H1 (cell line): ENCODE results near the gene RNF220. TPM values are rescaled to one million over a fixed set of nuclear protein-coding genes. Genes with fewer than 3 reads are reported as not detected.

Experiments used
- CTCF ChIA-PET: fragments of 300-600 bp; sonication (Branson Sonifier 250); formaldehyde crosslinking; loops from one replicate; lab custom pipeline; 2021; ENCODE audit not compliant: partially characterized antibody; lab: Charles Lee
- POLR2A ChIA-PET: fragments of 300-600 bp; sonication (Branson Sonifier 250); formaldehyde crosslinking; loops from one replicate; lab custom pipeline; 2021; ENCODE audit warnings: inconsistent platforms; ENCODE audit not compliant: partially characterized antibody; lab: Charles Lee
- DNase-seq, 2 experiments: peaks; one replicate each; pipeline versions ENCODE4 v3.0.0 to v3.0.0-alpha.2; 2010 to 2022; ENCODE audit warnings: low spot score in 2 of 2, low read depth in 1 of 2, mixed read lengths in 1 of 2
- FAIRE-seq: peaks from 2 replicates; lab custom pipeline; 2011; peaks lifted over from hg19 to GRCh38; lab: Jason Lieb, UNC
- H2AFZ ChIP-seq: 2 replicates; pipeline ENCODE4 v1.8.1; 2012; ENCODE audit warnings: low read length, inconsistent platforms
- H2AK5ac ChIP-seq: 2 replicates; pipeline ENCODE4 v1.6.1; 2013; ENCODE audit warnings: low read depth, low read length
- H2BK120ac ChIP-seq: replicated peaks from 2 replicates; pipeline ENCODE3; 2013; ENCODE audit warnings: low read depth, low read length, inconsistent platforms
- H2BK12ac ChIP-seq: 2 replicates; pipeline ENCODE4 v1.6.1; 2013; ENCODE audit warnings: low read depth, low read length
- H2BK15ac ChIP-seq: 2 replicates; pipeline ENCODE4 v1.6.1; 2013; ENCODE audit warnings: low read length
- H2BK20ac ChIP-seq: 2 replicates; pipeline ENCODE4 v1.6.1; 2013; ENCODE audit warnings: low read length
- H2BK5ac ChIP-seq: 2 replicates; pipeline ENCODE4 v1.6.1; 2013; ENCODE audit warnings: low read depth, low read length
- H3K14ac ChIP-seq: 2 replicates; pipeline ENCODE4 v1.6.1; 2013; ENCODE audit warnings: inconsistent platforms; ENCODE audit not compliant: insufficient read length
- H3K18ac ChIP-seq: 2 replicates; pipeline ENCODE4 v1.6.1; 2013; ENCODE audit warnings: low read length; ENCODE audit errors: extremely low read depth
- H3K23ac ChIP-seq: 2 replicates; pipeline ENCODE4 v1.6.1; 2013; ENCODE audit warnings: inconsistent platforms; ENCODE audit not compliant: insufficient read length
- H3K23me2 ChIP-seq: 2 replicates; pipeline ENCODE4 v1.6.1; 2013; ENCODE audit warnings: low read depth, low read length
- H3K27ac ChIP-seq: 2 replicates; pipeline ENCODE4 v1.6.1; 2011; ENCODE audit warnings: low read depth, low read length, inconsistent platforms
- H3K27me3 ChIP-seq, 4 experiments: replicated peaks in 1 of 4; 1 replicate in 1 of 4; 2 replicates in 3 of 4; pipeline versions ENCODE4 v1.6.1 to v1.8.1; 2011 to 2013; ENCODE audit warnings: low read length in 3 of 4, mild to moderate bottlenecking in 3 of 4, inconsistent platforms in 2 of 4, mixed read lengths in 2 of 4, moderate library complexity in 1 of 4; ENCODE audit not compliant: control insufficient read depth in 3 of 4, insufficient read depth in 3 of 4; ENCODE audit errors: extremely low read depth in 1 of 4
- H3K36me3 ChIP-seq, 4 experiments: 2 replicates each; pipeline versions ENCODE4 v1.6.1 to v1.8.1; 2011 to 2013; ENCODE audit warnings: mild to moderate bottlenecking in 4 of 4, low read length in 3 of 4, moderate library complexity in 2 of 4, control low read depth in 1 of 4, inconsistent platforms in 1 of 4; ENCODE audit not compliant: insufficient read depth in 4 of 4, control insufficient read depth in 2 of 4
- H3K4ac ChIP-seq: replicated peaks from 2 replicates; pipeline ENCODE3; 2013; ENCODE audit warnings: low read length, low read depth, mixed read lengths, inconsistent platforms; ENCODE audit not compliant: insufficient read length
- H3K4me1 ChIP-seq, 4 experiments: replicated peaks in 1 of 4; 1 replicate in 1 of 4; 2 replicates in 3 of 4; pipeline versions ENCODE4 v1.6.1 to v1.8.1; 2011 to 2013; ENCODE audit warnings: low read length in 3 of 4, inconsistent platforms in 2 of 4, mixed read lengths in 1 of 4; ENCODE audit not compliant: insufficient read depth in 4 of 4, control insufficient read depth in 3 of 4
- H3K4me2 ChIP-seq, 2 experiments: 2 replicates each; pipeline versions ENCODE4 v1.6.1 to v1.8.1; 2011 to 2013; ENCODE audit warnings: low read depth in 2 of 2, low read length in 2 of 2, control low read depth in 1 of 2, inconsistent platforms in 1 of 2, mild to moderate bottlenecking in 1 of 2; ENCODE audit not compliant: insufficient read depth in 1 of 2
- H3K4me3 ChIP-seq, 4 experiments: fragments of 200-600, 300-600 bp in 1 of 4; sonication (generic), shearing (Covaris generic), sonication (Bioruptor Twin) in 1 of 4; 2 replicates each; pipeline versions ENCODE4 v1.5.1 to v1.8.1; 2011 to 2016; ENCODE audit warnings: low read length in 4 of 4, low read depth in 3 of 4, control low read depth in 2 of 4, inconsistent platforms in 2 of 4, mild to moderate bottlenecking in 2 of 4, mixed read lengths in 1 of 4, moderate library complexity in 1 of 4; ENCODE audit not compliant: insufficient read depth in 2 of 4; ENCODE audit errors: extremely low read depth in 1 of 4
- H3K56ac ChIP-seq: replicated peaks from 2 replicates; pipeline ENCODE3; 2013; ENCODE audit warnings: low read depth, mild to moderate bottlenecking, mixed read lengths, low read length, inconsistent platforms; ENCODE audit not compliant: insufficient read length
- H3K79me1 ChIP-seq: 2 replicates; pipeline ENCODE4 v1.6.1; 2013; ENCODE audit warnings: low read depth, low read length, control low read depth
- H3K79me2 ChIP-seq, 2 experiments: 2 replicates each; pipeline versions ENCODE4 v1.6.1 to v1.8.1; 2012 to 2013; ENCODE audit warnings: low read length in 2 of 2, mild to moderate bottlenecking in 2 of 2, inconsistent platforms in 1 of 2; ENCODE audit not compliant: insufficient read depth in 2 of 2, control insufficient read depth in 1 of 2
- H3K9ac ChIP-seq, 4 experiments: replicated peaks in 1 of 4; 1 replicate in 1 of 4; 2 replicates in 3 of 4; pipeline versions ENCODE4 v1.6.1 to v1.8.1; 2011 to 2013; ENCODE audit warnings: low read depth in 3 of 4, low read length in 3 of 4, control low read depth in 2 of 4, mild to moderate bottlenecking in 2 of 4, moderate library complexity in 2 of 4, inconsistent platforms in 1 of 4; ENCODE audit errors: extremely low read depth in 1 of 4
- H3K9me3 ChIP-seq, 2 experiments: 2 replicates each; pipeline versions ENCODE4 v1.6.1 to v1.8.1; 2012 to 2013; ENCODE audit warnings: mild to moderate bottlenecking in 2 of 2, moderate library complexity in 2 of 2, control low read depth in 1 of 2, inconsistent platforms in 1 of 2, low read depth in 1 of 2, low read length in 1 of 2, mixed read lengths in 1 of 2; ENCODE audit not compliant: insufficient read depth in 2 of 2
- H4K20me1 ChIP-seq, 2 experiments: replicated peaks in 1 of 2; 2 replicates each; pipeline versions ENCODE3 to v1.8.1; 2011 to 2013; ENCODE audit warnings: inconsistent platforms in 2 of 2, low read length in 2 of 2, mild to moderate bottlenecking in 1 of 2; ENCODE audit not compliant: insufficient read depth in 2 of 2, control insufficient read depth in 1 of 2
- H4K5ac ChIP-seq: 2 replicates; pipeline ENCODE4 v1.6.1; 2013; ENCODE audit warnings: low read length, low read depth, mixed read lengths, inconsistent platforms; ENCODE audit not compliant: insufficient read length
- H4K8ac ChIP-seq: 2 replicates; pipeline ENCODE4 v1.8.0; 2013; ENCODE audit warnings: mild to moderate bottlenecking, moderate library complexity, low read length, inconsistent platforms; ENCODE audit not compliant: insufficient read depth; ENCODE audit errors: extremely low read depth
- H4K91ac ChIP-seq: replicated peaks from 2 replicates; pipeline ENCODE3; 2013; ENCODE audit warnings: low read length, mixed read lengths, inconsistent platforms; ENCODE audit not compliant: insufficient read length
- ATF3 ChIP-seq: IDR thresholded peaks from 2 replicates; pipeline ENCODE4 v1.6.1; 2011; ENCODE audit warnings: low read depth, mild to moderate bottlenecking, low read length; ENCODE audit not compliant: insufficient read depth
- JUND ChIP-seq: IDR thresholded peaks from 2 replicates; pipeline ENCODE4 v1.6.1; 2011; ENCODE audit warnings: mild to moderate bottlenecking, improper control_type of control experiment, low read length
- SIX5 ChIP-seq: IDR thresholded peaks from 2 replicates; pipeline ENCODE4 v1.6.1; 2011; ENCODE audit warnings: mild to moderate bottlenecking, low read depth, low read length
- WGBS, 2 experiments: shearing (Covaris generic) in 1 of 2; methylation state at CpG; one replicate each; pipeline versions ENCODE4 v1.1.6 to v1.1.7; 2013 to 2015; ENCODE audit warnings: low lambda C conversion rate in 2 of 2, mixed read lengths in 2 of 2, inconsistent platforms in 1 of 2, low coverage in 1 of 2, missing lambda C conversion rate in 1 of 2; ENCODE audit not compliant: insufficient replicate concordance in 2 of 2, insufficient coverage in 1 of 2, insufficient read length in 1 of 2; ENCODE audit errors: extremely low coverage in 1 of 2, missing lambda C conversion rate in 1 of 2; 5-methylcytosine and 5-hydroxymethylcytosine counted together
- polyA plus RNA-seq, 7 experiments: library from polyadenylated mRNA; depleted of rRNA in 3 of 7; stranded (reverse) in 5 of 7; unstranded in 2 of 7; fragments of >200 nt in 5 of 7; fragments of 200-250 nt in 2 of 7; gene quantifications; 1 replicate in 5 of 7; 2 replicates in 1 of 7; 4 replicates in 1 of 7; pipeline versions ENCODE4 v1.2.1 to v1.2.3, GENCODE V29; 2011 to 2013; ENCODE audit warnings: missing spikeins in 2 of 7, mixed read lengths in 2 of 7
- total RNA-seq: library from RNA; stranded (reverse); fragmentation: NEBNext Ultra II Directional; extraction: Animal tissue kit (Norgen Biotek cat#: 25700); gene quantifications from 2 replicates; pipeline ENCODE4 v1.2.1, GENCODE V29; 2021

The RNF220 gene
- total and polyA plus RNA-seq, 2 of the 8 experiments (the other 6 are each of a cell fraction or from before 2014, with no cell fraction given): 123 to 160 TPM

DNA sequence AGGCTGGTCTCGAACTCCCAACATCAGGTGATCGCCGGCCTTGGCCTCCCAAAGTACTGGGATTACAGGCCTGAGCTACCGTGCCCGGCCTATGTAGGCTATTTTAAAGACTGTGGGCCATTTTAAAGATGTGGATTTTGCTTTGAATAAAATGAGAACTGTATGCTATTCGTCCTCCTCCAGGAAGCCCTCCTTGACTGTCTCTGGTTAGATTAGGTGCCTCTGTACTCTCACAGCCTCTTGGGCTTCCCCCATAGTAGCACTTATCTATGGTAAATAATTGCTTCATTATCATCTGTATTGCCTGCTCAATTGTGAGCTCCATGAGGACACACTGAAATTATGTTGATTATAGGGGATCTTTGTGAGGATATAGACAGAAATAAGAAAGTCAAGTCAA is 29.5 kb upstream of the RNF220 start:
- no peak overlapping the region for H3K4me2 ChIP-seq
- H3K4ac ChIP-seq: no peak overlapping the region
- no peak overlapping the region for H2BK5ac ChIP-seq
- no peak overlapping the region for H2BK20ac ChIP-seq
- H4K8ac ChIP-seq: no peak overlapping the region
- no peak overlapping the region for H2AFZ ChIP-seq
- no peak overlapping the region for H3K18ac ChIP-seq
- no peak overlapping the region for H4K91ac ChIP-seq
- no peak overlapping the region for H3K14ac ChIP-seq
- H3K56ac ChIP-seq: no peak overlapping the region
- no peak overlapping the region for H2BK15ac ChIP-seq
- no peaks in the 10 kb centered on the region for H3K79me2 ChIP-seq
- ChIA-PET POLR2A (no interaction called here), CTCF (interaction anchor here (0.6 to 12.0 kb wide), 7 partner anchors 15 to 277 kb away, joined by 4 to 112 read pairs (median 10); no protein-coding TSS in a partner anchor)
- FAIRE-seq: no peak
- H3K9me3 ChIP-seq: no peaks in the 10 kb centered on the region
- H2BK120ac ChIP-seq: no peak overlapping the region
- no peaks in the 10 kb centered on the region for H3K23me2 ChIP-seq
- H3K36me3 ChIP-seq: no peaks in the 10 kb centered on the region
- no peak overlapping the region for H3K9ac ChIP-seq
- no peak overlapping the region for H2AK5ac ChIP-seq
- H3K4me3 ChIP-seq: no peak overlapping the region
- no peak for DNase-seq
- TF ChIP-seq ATF3 (no peak), JUND (no peak), SIX5 (no peak)
- no peaks in the 10 kb centered on the region for H3K79me1 ChIP-seq
- whole genome bisulfite sequencing, 2 experiments: 91% methylated on average over 6 of the region's 6 CpGs; no CpG with 5 or more reads in 1 of the 2 experiments
- H4K5ac ChIP-seq: no peak overlapping the region
- H3K27ac ChIP-seq: no peak overlapping the region
- H3K27me3 ChIP-seq: no peaks in the 10 kb centered on the region
- no peak overlapping the region for H2BK12ac ChIP-seq
- no peak overlapping the region for H3K23ac ChIP-seq
- H3K4me1 ChIP-seq: peaks cover 0 to 5% (median 2%) of the 10 kb centered on the region in 4 experiments; a peak in 4 of 7 replicates
- H4K20me1 ChIP-seq: no peaks in the 10 kb centered on the region
